Epithelial cell of prostate (primary cell): Measurements from ENCODE around the gene TDRD10.
A peak's percentile ranks its signal among the peaks of the same experiment; 100 is the strongest.
"Not testable (repeated sequence)": the region's sequence is repeated elsewhere in the genome, so short reads cannot be mapped to it uniquely, and the experiment has no call there.

Experiments
- DNase-seq: peaks from one replicate; pipeline ENCODE4 v3.0.0-alpha.2; 2011; ENCODE audit warnings: low read depth, low spot score
- H3K27ac ChIP-seq: fragments of 450-650 bp; 2 replicates; pipeline ENCODE4 v1.5.1; 2017; ENCODE audit warnings: mild to moderate bottlenecking

Gene TDRD10

DNA sequence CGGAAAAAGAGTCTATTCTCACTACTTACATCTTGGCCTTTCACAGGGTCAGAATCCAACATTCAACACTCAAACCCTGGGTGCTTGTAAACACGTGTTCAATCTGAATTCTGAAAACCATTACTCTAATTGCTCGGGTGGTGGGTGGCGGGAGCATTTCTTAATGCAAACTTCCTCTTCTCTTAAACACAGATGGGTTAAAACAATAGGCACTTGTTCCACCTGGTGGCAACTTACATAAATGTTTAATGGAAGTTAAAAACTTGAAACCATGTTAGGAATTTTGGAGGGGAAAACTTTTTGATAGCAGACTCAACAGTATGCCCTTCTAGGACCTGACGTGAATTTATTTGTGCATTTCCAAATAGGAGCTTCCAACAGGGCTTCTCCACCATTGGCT, 23.4 kb upstream of the TDRD10 start:
- no peak for DNase-seq
- no peak overlapping the region for H3K27ac ChIP-seq

DNA sequence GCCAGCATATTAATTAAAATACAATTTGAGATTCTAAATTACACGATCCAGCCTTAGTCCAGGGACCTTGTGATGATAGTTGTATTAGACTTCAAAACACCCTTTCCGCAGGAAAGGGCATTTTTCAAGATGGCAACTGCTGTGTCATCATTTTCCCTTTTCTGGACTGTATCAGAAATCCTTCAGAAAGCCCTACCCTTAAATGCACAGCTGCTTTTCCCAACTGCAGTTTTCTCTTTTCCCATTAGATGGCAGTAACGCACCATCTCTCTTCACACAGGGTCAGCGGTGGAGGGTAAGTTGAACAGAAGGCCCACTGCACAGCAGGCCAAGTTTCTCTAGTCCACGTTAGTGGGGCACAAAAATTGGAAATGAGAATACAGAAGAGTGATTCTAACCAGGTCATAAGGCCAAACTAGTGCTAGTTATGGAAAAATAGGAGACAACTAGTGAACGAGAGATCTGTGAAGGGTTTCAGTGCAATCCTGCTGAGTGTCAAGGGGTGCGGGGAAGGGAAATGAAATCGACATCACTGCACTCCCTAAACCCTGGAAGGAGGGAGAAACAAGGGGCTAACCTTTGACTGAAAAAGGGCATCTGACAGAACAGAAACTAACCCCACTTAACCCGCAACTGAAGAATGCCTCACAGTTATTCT, 22.1 kb upstream of the TDRD10 start:
- no peak overlapping the region for H3K27ac ChIP-seq
- no peak for DNase-seq

DNA sequence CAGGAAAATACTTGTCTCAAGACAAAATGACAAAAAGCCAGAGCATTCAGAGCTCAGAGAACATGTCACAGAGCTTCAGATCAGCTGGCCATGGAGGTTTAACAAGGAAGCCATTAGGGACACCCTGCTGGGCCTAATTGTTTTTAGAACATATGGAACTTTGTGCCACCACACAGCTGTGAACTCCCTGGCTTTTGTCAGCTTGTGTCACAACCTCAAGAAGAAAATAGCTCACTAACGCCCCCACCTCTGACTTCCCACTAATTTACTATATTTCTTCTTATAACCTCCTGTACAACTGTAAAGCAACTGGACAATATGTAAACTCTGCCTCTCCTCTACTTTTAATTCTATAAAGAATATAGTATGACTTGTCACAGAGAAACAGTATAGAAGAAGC, 21.0 kb upstream of the TDRD10 start:
- DNase-seq: no peak
- H3K27ac ChIP-seq: no peak overlapping the region

DNA sequence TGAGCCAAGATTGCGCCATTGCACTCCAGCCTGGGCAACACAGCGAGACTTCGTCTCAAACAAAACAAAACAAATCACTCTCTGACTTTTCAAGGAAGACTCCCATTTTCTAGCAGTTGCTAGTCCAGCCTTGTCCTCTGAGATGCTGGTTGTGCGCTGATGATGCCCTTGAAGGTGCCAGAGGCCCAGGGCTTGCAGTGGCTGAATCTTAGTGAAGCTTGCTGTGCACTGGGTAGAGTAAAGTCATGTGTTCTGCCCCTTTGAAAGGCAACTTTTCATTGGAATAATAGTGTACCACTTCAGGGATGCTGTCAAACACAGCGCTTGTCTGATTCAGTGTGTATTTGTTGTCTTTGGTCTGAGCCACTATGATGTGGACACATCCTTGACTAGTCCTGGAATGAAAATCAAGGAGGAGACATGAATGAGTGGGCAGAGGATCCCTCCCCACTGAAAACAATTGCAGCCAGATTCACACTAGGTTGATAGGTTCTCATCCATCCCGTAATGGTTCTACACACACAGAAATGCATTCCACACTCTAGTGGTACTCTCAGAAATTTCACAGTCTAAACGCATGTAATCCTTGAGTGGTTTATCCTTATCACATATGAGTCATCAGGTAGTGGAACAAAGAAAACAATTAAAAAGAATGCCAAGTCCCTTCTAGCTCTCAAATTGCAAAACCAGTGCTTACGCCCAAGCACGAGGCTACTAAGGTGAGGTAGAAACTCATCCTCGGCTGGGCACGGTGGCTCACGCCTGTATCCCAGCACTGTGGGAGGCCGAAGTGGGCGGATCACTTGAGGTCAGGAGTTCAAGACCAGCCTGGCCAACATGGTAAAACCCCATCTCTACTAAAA, 17.8 kb upstream of the TDRD10 start:
- peak; percentile 34 for DNase-seq
- no peak overlapping the region for H3K27ac ChIP-seq

DNA sequence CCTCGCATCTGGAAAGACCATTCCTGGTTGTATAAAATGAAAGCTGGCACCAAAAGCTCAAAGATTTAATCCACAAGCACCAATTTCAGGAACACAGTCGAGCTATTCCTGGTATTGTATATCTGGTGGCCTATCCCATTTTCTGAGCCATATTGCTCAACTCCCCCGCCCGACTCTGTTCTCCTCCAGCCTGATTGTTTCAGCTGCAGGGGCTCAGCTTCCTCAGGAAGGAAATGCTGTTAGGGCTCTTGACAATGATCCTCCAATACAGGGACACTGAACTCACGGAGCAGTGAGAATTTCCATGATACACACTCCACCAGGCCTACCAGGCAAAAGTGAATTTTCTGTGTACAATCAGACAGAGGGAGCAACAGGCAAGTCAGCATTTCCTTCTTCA, 16.9 kb upstream of the TDRD10 start:
- H3K27ac ChIP-seq: no peak overlapping the region
- DNase-seq: no peak

DNA sequence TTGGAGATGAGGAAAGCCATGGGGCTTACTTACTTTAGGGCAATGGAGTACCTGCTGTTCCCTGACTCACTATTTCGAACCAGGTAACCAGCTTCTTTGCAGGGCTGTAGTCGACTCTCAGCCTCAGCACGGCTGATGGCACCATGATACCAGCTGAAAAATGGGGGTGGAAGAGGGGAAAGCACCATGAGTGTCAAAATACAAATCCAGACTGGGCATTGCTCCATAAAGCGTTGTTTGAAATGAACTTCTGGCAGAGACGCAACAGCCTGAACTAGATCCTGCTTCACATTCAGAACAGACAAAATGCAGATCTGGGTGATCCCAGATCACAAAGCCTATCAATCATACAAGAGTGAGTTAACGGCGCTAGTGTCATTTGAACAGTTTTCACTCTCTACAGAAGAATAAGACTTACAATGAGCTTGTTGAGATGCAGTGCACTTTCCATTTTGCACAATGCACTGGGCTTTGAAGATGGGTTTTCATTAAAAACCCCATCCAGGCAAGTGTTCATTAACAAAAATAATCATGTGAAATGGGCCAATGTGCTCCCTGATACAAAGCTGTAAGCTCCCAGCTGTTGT, 16.0 kb upstream of the TDRD10 start:
- H3K27ac ChIP-seq: no peak overlapping the region

DNA sequence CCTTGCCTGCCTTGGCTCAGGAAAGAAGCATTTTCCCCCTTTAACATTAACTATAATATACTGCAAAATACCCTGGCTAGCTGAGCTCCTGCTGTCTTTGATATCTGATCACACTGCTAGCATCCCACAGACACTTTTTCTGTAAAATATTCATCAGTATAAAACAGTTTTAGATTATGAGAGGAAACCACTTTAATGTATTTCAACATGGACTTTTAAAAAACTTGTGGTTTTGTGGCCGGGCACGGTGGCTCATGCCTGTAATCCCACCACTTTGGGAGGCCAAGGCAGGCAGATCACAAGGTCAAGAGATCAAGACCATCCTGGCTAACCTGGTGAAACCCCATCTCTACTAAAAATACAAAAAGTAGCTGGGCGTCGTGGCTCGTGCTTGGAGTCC, 15.3 kb upstream of the TDRD10 start:
- not testable (repeated sequence) for H3K27ac ChIP-seq, DNase-seq

More for the DNA sequence above, 16.0 kb upstream of the TDRD10 start:
- DNase-seq: no peak

DNA sequence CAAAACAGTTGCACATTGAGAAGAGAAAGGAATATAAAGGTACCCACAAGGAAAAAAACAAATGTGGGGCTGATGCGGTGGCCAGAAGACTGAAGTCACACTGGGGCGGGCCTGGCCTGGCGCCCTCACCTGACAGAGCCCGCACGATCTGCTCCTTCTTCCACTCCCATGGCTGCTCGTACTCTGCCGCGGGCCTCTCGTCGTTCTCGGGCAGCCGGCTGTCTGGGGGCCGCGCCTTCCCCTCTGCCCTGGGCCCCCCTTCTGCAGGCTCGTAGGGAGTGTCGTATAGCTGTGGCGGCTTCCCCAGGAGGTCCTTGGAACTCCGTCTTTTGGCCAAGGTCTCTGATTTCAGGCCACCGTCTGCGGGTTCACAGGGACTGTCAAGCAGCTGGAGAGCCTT, 13.1 kb upstream of the TDRD10 start:
- no peak for DNase-seq
- H3K27ac ChIP-seq: no peak overlapping the region

DNA sequence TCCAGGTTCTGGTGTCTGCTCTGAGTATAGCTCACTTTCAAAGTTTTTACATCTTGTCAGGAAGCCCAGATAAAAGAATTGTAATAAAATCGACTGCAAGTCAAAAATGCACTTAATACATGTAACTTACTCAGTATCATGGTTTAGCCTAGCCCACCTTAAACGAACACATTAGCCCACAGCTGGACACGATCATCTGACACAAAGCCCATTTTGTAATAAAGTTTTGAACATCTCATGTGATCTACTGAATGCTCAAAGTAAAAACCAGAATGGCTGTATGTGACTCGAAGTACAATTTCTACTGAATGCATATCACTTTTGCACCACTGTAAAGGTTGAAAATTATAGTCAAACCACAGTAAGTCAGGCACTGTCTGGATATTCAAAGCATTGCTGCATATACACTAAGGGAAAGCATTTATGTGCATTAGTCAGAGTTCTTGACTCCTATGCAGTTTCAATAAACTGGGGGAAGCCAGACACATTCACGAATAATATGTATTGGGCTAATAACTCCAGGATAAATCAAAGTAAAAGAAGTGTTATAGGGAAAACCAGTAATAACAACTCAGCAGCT, 12.2 kb upstream of the TDRD10 start:
- DNase-seq: no peak
- no peak overlapping the region for H3K27ac ChIP-seq

DNA sequence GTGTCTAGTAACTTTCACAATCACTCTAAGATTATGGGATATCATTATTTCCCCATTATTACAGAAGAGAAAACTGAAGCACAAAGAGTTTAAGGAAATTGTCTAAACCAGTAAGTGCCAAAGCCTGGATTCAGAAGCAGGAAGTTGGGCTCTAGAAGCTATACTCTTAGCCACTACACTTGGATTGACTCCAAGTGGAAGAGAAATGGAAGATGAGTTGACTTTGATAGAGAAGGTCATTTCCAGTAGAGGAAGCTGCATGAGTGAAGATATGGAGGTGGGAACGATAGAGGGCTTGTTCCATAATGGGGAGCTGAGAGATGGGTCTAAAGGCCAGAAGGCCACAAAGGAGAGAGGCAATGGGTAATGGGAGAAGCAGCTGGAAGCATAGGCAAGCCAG, 11.7 kb upstream of the TDRD10 start:
- H3K27ac ChIP-seq: no peak overlapping the region
- DNase-seq: no peak

DNA sequence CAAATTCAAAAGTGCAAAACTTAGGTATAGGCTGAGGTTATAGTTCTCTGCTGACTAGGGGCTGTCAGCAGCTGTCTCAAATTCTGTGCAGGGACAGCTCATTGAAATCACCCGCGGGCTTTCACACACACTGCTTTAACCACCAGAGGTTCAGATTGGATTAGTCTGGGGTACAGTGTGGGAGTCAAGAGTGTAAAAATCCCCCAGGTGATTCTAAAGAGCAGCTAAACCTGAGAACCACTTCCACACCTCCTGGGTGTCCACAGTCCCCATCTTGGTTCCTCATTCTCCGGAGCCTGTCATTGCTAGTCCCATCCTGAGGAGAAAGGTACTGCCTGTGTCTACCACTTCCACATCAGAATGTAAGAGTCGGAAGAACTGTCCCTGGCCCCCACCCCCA, 9.9 kb upstream of the TDRD10 start:
- H3K27ac ChIP-seq: no peak overlapping the region
- no peak for DNase-seq

DNA sequence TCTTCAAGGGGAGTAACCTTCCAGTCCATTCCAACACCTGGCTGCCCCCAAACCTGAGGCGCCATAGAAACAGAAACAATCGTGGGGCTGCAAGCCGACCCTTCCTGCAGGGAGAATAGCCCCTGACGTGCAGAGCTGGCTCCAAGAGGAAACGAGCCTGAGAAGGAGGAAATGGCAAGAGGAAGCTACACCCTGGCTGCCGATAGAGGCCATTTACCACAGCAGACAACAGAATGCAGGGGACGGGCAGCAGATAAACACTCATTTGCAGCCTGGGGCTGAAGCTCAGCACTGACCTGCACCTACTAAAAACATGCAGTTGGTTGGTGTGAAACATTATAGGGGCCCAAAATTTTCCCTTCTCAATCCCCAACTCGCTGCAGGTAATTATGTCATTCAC, 8.7 kb upstream of the TDRD10 start:
- H3K27ac ChIP-seq: no peak overlapping the region
- no peak for DNase-seq

DNA sequence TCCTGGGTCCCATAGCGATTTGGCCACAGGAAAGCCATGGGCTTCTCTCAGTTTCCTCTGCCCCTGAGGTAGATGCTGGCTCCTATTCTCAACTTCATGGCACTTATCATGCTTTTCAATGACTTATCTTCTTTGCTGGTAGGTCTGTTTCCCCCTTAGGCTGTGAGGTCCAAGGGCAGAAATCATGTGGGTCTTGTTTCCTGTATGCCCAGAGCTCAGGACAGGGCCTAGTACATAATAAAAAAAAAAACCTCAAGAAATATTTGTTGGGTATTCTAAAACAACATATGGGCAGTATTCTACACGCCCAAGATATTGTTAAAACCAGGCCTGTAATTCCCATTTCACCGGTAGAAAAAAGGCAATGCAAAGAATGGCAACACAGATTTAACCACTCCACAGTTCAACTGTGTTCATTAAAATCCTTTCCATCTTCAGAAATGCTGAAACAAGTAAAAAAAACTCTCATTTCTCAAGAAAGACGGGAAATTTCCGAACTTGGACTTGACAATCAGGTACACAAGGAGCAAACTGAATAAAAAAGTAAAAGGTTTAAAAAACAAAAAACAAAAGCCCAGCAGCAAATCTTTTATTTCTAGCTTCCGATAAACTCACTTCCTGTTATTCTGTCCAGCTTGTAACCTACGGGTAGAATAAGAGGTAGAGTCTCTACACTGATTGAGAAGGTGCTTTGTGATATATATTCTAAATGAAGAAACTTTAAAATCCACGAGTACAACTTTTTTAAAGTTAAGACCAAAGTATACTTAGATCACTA, 6.3 kb upstream of the TDRD10 start:
- no peak for DNase-seq
- H3K27ac ChIP-seq: no peak overlapping the region

DNA sequence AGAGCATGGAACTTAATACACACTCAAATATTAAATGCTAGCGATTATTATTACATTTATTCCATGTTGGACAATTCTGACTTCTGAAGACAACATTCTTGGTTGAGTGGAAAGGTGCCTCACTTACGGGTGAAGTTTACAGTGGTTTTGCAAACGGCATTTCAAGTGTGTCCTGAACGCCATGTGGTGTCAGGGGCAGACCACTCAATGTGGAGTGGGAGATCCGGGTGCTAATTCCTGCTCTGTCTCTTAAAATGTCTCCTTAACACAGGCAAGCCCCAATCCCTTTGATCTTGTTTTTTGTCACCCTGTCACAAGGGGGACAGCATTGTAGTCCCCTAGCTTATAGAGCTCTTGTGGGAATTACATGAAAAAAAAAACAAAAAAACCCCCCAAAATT, 5.6 kb upstream of the TDRD10 start:
- no peak for DNase-seq
- H3K27ac ChIP-seq: no peak overlapping the region

DNA sequence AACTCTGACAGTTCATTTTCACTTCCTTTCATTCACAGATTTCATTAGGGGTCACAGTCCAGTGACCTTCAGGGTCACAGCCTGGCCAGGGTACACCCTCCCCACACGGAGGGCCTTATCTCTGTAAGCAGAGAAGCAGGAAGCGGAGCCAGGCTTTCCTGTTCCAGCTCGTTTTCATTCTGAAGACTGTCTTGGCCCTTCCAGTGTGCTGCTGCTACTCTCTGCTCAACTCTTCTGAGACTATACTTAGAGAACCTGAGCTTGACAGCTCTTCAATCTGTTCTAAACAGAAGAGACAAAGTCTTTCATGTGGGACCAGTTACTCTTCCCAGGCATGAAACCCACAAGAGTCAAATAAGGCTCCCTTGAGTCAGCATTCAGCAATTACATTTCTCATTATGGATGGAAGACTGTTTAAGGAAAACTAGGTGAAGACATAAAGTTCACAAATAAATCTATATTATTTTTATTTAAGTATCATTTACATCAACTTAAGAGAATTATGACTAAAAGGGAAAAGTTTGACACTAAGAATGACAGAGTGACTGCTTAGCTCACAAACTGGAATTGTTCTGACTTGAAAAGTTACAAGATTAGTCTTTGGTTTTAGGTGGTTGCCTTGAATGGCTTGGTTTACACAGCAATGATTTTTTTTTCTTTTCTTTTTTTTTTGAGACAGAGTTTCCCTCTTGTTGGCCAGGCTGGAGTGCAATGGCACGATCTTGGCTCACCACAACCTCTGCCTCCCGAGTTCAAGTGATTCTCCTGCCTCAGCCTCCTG, 4.8 kb upstream of the TDRD10 start:
- DNase-seq: no peak
- H3K27ac ChIP-seq: no peak overlapping the region

DNA sequence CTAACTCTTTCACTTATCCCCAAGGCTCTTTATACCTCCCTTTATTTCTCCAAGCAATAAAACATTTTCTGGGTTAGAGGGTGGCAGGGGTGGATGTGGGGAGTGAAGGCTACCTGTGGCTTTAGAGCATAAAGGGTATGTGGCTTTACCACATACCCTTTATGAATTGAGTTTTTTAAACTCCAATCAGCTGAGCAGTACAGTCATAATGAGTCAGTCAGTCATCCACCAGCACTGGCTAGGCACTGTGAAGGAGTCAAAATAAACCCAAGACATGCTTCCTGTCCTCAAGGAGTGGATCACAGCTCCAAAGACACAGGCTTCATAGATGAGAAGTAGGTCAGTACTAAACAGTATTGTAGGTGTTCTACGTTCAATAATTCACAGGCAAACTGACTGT, 2.6 kb upstream of the TDRD10 start:
- H3K27ac ChIP-seq: no peak overlapping the region
- no peak for DNase-seq

DNA sequence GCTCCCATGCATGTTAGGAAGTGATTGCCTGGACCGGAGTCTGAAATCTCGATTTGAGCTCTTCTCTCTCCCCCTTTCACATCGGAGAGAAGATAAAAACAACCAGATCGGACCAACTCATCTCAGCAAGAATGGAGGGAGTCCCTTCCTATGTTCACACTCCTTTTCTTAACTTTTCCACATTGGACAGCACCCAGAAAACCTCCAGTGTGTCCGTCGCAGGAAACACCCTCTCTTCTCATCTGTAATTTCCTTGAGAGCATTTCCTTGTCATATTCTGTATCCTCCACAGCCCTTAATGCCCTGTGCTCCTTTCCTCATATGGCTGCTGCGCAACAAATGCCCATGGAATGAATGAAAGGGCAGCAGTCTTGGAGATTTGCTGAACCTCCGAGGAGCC, 1.5 kb upstream of the TDRD10 start:
- no peak for DNase-seq
- no peak overlapping the region for H3K27ac ChIP-seq

DNA sequence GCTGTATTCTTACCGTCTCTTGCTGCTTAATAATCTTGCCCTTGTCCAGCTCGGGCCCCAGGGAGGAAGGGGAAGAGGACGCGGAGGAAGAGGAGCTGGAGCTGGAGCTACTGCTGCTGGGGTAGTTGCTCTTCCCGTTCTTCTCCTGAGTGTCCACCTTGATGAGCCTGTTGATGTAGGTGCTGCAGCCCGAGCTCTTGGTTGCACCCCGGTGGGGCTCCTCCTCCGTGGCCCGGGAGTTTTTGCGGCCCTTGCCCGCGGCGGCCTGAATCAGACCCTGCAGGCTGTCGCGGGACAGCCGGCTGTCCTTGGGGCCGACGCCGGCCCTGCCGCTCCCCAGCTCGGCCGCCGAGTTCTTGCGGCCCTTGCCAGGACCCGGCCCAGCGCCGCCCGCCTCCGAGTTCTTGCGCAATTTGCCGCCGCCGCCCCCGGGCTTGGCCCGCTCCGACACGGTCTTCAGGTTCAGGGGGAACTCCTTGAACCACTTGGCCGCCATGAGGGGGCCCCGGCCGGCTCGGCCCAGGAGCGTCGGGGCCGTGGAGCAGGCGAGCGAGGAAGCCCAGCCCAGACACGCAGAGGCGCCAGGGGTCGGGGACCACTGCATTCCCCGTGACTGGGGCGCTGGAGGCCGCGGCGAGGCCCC, 475 bp upstream of the TDRD10 start:
- H3K27ac ChIP-seq: no peak overlapping the region
- no peak for DNase-seq

DNA sequence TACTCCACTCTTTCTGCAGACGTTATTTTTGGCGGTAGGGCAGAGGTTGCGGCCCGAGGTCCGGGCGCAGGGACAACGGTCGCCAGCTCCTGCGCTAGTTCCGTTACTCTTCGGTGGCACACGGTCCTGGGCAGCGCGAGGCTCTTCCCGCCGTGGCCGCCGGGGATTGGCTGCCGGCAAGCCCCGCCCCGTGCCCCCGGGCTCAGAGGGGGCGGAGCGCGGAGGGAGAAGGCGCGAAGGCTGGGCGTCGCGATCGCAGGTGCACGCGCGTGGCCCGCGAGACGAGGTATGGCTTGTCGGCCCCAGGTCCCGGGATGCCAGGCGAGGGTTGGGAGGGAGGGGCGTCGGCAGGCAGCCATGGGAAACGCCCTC, 711 bp downstream of the TDRD10 start:
- no peak for DNase-seq
- H3K27ac ChIP-seq: no peak overlapping the region
